HG02798 (cell line): ENCODE measurements around the gene MOB1B.
"Not testable (repeated sequence)": the region's sequence is repeated elsewhere in the genome, so short reads cannot be mapped to it uniquely, and the experiment has no call there.

Experiments
- ATAC-seq: cut with Tn5 transposase; IDR thresholded peaks from one replicate; pipeline ENCODE4 v1.9.1; 2021; ENCODE audit warnings: mild to moderate bottlenecking; ENCODE audit not compliant: unreplicated experiment, poor library complexity

The MOB1B gene

DNA sequence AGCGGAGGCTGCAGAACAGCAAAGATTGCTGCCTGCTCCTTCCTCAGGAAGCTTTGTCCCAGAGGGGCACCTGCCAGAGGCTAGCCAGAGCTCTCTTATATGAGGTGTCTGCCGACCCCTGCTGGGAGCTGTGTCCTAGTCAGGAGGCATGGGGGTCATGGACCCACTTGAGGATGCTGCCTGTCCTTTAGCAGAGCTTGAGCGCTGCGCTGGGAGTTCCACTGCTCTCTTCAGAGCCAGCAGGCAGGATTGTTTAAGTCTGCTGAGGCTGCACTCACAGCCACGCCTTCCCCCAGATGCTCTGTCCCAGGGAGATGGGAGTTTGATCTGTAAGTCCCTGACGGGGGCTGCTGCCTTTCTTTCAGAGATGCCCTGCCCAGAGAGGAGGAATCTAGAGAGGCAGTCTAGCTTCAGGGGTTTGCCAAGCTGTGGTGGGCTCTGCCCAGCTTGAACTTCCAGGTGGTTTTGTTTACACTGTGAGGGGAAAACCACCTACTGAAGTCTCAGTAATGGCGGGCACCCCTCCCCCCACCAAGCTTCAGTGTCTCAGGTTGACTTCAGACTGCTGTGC is 102.2 kb downstream of the MOB1B start:
- peak; percentile 37 for ATAC-seq

DNA sequence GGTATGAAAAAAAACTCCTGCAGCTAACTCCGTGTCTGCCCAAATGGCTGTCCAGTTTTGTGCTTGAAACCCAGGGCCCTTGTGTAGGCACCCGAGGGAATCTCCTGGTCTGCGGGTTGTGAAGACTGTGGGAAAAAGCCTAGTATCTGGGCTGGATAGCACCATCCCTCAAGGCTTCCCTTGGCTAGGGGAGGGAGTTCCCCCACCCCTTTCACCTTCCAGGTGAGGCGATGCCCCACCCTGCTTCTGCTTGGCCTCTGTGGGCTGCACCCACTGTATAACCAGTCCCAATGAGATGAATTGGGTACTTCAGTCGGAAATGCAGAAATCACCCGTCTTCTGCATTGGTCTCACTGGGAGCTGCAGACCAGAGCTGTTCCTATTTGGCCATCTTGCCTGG is 102.9 kb downstream of the MOB1B start:
- not testable (repeated sequence) for ATAC-seq

DNA sequence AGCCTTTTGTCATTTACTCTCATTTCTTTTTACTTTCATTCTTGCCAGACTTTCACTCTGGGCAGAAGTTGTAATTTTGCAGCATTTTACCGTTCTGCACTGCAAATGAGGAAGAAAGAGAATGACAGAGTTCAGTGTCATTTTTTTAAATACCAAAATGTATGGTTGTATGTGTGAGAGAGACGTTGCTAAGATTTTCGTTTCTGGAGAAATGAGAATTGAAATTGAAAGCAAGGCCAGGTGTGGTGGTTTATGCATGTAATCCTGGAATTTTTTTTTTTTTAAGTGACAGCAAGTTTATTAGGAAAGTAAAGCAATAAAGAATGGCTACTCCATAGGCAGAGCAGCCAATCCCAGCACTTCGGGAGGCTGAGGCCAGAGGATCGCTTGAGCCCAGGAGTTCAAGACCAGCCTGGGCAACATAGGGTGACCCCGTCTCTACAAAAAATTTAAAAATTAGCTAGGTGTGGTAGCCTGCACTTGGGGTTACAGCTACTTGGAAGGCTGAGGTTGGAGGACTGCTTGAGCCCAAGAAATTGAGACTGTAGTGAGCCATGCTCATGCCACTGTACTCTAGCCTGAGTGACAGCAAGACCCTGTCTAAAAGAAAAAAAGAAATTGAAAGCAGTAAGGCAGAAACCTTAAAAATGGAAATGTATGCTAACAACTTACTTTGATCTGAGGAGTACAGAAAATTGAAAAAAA is 104.2 kb downstream of the MOB1B start:
- peak; percentile 82 for ATAC-seq

DNA sequence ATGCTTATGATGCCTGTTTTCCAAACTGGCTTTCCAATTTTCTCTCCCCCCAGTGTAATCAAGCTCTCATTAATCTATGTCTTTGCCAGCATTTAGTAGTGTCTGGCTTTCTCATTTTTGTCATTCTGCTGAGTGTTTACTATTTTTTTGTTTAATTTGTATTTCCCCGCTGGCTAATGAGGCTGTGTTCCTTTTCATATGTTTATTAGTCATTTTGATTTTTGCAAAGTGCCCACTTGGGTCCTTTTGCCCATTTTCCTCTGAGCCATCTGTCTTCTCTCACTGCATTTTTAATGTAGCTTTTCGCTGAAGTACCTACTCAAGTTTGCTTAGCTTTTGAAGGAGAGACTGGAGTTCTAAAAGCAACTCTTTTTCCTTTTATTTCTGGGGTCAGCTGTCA is 106.0 kb downstream of the MOB1B start:
- no peak for ATAC-seq

- ATAC-seq = no peak
Measured at GRCh38 chr4:71009086-71009485, 106.9 kb downstream of the MOB1B start.

DNA sequence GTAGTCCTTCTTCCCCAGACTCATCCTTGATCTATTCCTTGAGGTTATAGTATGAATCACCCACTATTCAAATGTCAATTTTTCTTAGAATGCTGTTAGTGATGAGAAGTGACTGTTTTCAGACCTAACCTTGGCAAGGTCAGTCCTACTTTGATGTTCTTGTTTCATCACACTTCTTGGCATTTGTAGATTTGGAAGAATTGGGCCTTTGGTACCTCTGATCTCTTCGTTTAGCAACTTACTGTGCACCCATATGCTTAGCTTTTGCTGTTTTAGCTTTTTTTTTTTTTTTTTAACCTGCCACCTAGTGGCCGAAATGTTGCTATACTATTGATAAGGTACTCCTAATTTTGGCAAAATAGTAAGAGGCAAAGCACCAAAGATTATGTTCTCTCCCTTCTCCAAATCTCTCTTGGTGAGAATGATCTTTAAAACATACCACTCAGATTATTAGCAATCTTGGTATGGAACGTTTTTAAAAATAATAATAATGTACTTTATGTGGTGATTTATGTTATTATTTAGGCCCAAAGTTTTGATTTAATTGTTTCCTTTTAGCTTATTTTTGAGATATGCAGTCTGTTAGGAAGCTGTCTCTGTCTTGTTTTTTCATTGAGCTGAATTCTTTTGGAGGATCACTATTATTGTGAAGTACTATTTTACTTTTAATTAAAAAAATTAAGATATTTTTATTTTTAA is 107.9 kb downstream of the MOB1B start:
- ATAC-seq = peak; percentile 48

- ATAC-seq = no peak
Measured at GRCh38 chr4:71011451-71011850, 109.3 kb downstream of the MOB1B start.

GRCh38 chr4:71017391-71017790 is 115.2 kb downstream of the MOB1B start:
- not testable (repeated sequence) for ATAC-seq

DNA sequence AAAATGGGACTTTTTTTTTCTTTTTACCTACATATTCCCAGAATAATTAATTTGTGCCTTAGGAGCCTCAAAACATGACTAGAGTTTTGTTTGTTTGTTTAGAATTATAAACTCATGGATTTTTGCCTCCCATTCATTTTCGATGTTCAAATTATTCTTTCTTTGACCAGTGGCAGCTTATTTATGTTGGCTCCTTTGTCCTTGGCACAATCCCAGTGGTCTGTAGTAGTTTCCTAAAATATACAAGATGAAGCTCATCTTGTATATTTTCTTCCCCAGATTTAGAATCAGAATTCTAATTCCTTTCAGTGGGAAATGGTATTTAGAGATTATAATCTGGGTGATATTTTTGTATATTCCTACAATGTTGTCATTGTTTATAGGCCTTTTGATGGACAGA is 118.4 kb downstream of the MOB1B start:
- ATAC-seq = no peak

- ATAC-seq = no peak
Measured at GRCh38 chr4:71025654-71026053, 123.5 kb downstream of the MOB1B start.

DNA sequence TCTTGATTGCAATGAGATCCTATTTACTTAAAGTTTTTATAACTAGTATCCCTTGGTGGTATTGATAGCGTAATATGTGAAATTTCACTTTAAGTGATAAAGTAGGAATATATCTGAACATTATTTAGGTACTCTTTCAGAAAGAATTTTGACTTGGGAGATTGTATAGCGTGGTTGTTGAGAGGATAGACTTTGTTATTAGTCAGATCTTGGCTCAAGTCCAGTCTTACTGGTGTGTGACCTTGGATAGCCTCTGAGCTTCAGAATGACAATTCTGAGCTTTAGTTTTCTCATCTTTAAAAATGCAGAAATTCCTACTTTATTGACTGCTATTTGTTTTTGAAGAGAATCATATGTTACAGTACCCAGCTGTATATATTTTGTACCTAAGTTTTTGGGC is 123.9 kb downstream of the MOB1B start:
- ATAC-seq = no peak

DNA sequence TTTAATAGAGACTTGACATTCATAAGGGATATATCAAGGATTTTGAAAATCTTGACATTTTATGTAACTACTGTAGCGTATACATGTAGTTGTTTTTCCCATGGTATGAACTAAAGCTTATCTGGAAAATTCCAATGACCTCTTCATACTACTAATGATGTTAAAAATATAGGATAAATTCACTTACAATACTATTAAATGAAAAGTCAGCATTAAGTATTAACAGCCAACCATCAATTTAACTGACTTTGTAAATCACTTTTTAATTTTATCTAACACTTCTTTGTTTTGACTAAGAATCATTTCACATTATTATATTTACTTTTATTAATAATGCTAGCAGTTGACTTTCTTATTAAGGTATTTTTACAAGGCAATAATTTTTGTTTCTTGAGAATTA is 125.4 kb downstream of the MOB1B start:
- no peak for ATAC-seq

- no peak for ATAC-seq
Measured at GRCh38 chr4:71029504-71029903, 127.3 kb downstream of the MOB1B start.

- not testable (repeated sequence) for ATAC-seq
Measured at GRCh38 chr4:71032106-71032505, 129.9 kb downstream of the MOB1B start.
